SK-N-SH (cell line): ENCODE results near the gene LSS. TPM values are rescaled to one million over a fixed set of nuclear protein-coding genes. Genes with fewer than 3 reads are reported as not detected.

Source experiments
- CTCF ChIA-PET: fragments of 300-600, 350-600 bp; formaldehyde crosslinking; extraction: SDS; loops from one replicate; lab custom pipeline; 2021; lab: Yijun Ruan, JAX
- POLR2A ChIA-PET: fragments of 350-600 bp; sonication (Branson Sonifier 250); formaldehyde crosslinking; extraction: SDS; loops from one replicate; lab custom pipeline; 2020; ENCODE audit warnings: antibody characterized with exemption, inconsistent platforms; lab: Yijun Ruan, JAX
- DNase-seq: peaks from one replicate; pipeline ENCODE4 v3.0.0; 2012
- H2AFZ ChIP-seq: fragments of 200-600 bp; sonication (generic); 2 replicates; pipeline ENCODE4 v1.8.1; 2016; ENCODE audit warnings: antibody characterized with exemption, mild to moderate bottlenecking, low read depth
- H3F3A ChIP-seq: fragments of 200-600 bp; sonication (generic); replicated peaks from 2 replicates; pipeline ENCODE3; 2016; ENCODE audit warnings: antibody characterized with exemption, mild to moderate bottlenecking; ENCODE audit not compliant: insufficient read depth
- H3K27ac ChIP-seq, 2 experiments: fragments of 200-500 bp in 1 of 2; fragments of 200-600 bp in 1 of 2; sonication (Bioruptor generic) in 1 of 2; sonication (generic), shearing (Covaris generic) in 1 of 2; 2 replicates each; pipeline versions ENCODE4 v1.5.1 to v1.6.1; 2014 to 2016; ENCODE audit warnings: low read depth in 2 of 2, inconsistent platforms in 1 of 2, low read length in 1 of 2, mild to moderate bottlenecking in 1 of 2, mixed read lengths in 1 of 2
- H3K27me3 ChIP-seq: fragments of 200-600 bp; sonication (generic), shearing (Covaris generic); 2 replicates; pipeline ENCODE4 v1.6.1; 2016; ENCODE audit warnings: mixed run types; ENCODE audit not compliant: insufficient read depth
- H3K36me3 ChIP-seq, 2 experiments: fragments of 200-500 bp in 1 of 2; fragments of 200-600 bp in 1 of 2; sonication (Bioruptor generic) in 1 of 2; sonication (generic) in 1 of 2; replicated peaks in 1 of 2; 2 replicates each; pipeline versions ENCODE3 to v1.5.1; 2014 to 2016; ENCODE audit warnings: low read length in 1 of 2, mild to moderate bottlenecking in 1 of 2; ENCODE audit not compliant: insufficient read depth in 2 of 2, control insufficient read depth in 1 of 2
- H3K4me1 ChIP-seq, 2 experiments: fragments of 200-500 bp in 1 of 2; fragments of 200-600 bp in 1 of 2; sonication (Bioruptor generic) in 1 of 2; sonication (generic), shearing (Covaris generic) in 1 of 2; 2 replicates each; pipeline versions ENCODE4 v1.5.1 to v1.6.1; 2014 to 2016; ENCODE audit warnings: low read depth in 1 of 2, low read length in 1 of 2, mixed run types in 1 of 2; ENCODE audit not compliant: insufficient read depth in 2 of 2, control insufficient read depth in 1 of 2
- H3K4me2 ChIP-seq: fragments of 200-600 bp; sonication (generic), shearing (Covaris generic); 2 replicates; pipeline ENCODE4 v1.6.1; 2017; ENCODE audit warnings: mixed run types
- H3K4me3 ChIP-seq, 2 experiments: fragments of 200-500 bp in 1 of 2; fragments of 200-600 bp in 1 of 2; sonication (Bioruptor generic) in 1 of 2; sonication (generic), shearing (Covaris generic) in 1 of 2; 2 replicates each; pipeline versions ENCODE4 v1.5.1 to v1.8.1; 2014 to 2016; ENCODE audit warnings: low read depth in 2 of 2, inconsistent platforms in 1 of 2, low read length in 1 of 2, mild to moderate bottlenecking in 1 of 2, mixed read lengths in 1 of 2, moderate library complexity in 1 of 2
- H3K79me2 ChIP-seq: fragments of 200-600 bp; sonication (generic); 2 replicates; pipeline ENCODE4 v1.8.1; 2017; ENCODE audit warnings: mild to moderate bottlenecking; ENCODE audit not compliant: insufficient read depth
- H3K9ac ChIP-seq: fragments of 200-600 bp; sonication (generic); 2 replicates; pipeline ENCODE4 v1.6.1; 2017; ENCODE audit warnings: mixed run types
- H3K9me2 ChIP-seq: fragments of 200-600 bp; sonication (generic); 2 replicates; pipeline ENCODE4 v1.6.1; 2017; ENCODE audit warnings: mixed run types
- H3K9me3 ChIP-seq: fragments of 200-600 bp; sonication (generic); 2 replicates; pipeline ENCODE4 v1.6.1; 2017; ENCODE audit warnings: mixed run types, mild to moderate bottlenecking, moderate library complexity
- H4K20me1 ChIP-seq: fragments of 200-600 bp; sonication (generic); 2 replicates; pipeline ENCODE4 v1.6.1; 2017; ENCODE audit warnings: mild to moderate bottlenecking, mixed run types; ENCODE audit not compliant: insufficient read depth
- CHD2 ChIP-seq: fragments of 150-350 bp; IDR thresholded peaks from 2 replicates; pipeline ENCODE4 v1.6.1; 2018; ENCODE audit warnings: low read length; ENCODE audit not compliant: partially characterized antibody
- EP300 ChIP-seq, 2 experiments: IDR thresholded peaks; 2 replicates each; pipeline versions ENCODE4 v1.4.0 to v1.6.1; 2012; ENCODE audit warnings: borderline replicate concordance in 1 of 2, low read depth in 1 of 2, low read length in 1 of 2
- EZH2phosphoT487 ChIP-seq: fragments of 200-600 bp; sonication (generic); IDR thresholded peaks from 2 replicates; pipeline ENCODE4 v1.6.1; 2017; ENCODE audit warnings: low read depth, mixed run types, mild to moderate bottlenecking, antibody characterized with exemption, moderate library complexity, borderline replicate concordance
- FOXJ3 ChIP-seq: sonication (generic); formaldehyde crosslinking; IDR thresholded peaks from 2 replicates; pipeline ENCODE4 v1.5.1; 2020; ENCODE audit warnings: mild to moderate bottlenecking, missing genetic modification reagents
- GABPA ChIP-seq: IDR thresholded peaks from 2 replicates; pipeline ENCODE4 v1.4.0; 2012; ENCODE audit warnings: low read depth, mild to moderate bottlenecking
- MEF2A ChIP-seq: IDR thresholded peaks from 2 replicates; pipeline ENCODE4 v1.4.0; 2012; ENCODE audit warnings: low read depth, borderline replicate concordance
- NFIC ChIP-seq: IDR thresholded peaks from 2 replicates; pipeline ENCODE4 v1.4.0; 2012; ENCODE audit warnings: borderline replicate concordance
- PBX3 ChIP-seq: IDR thresholded peaks from 2 replicates; pipeline ENCODE4; 2012
- RAD21 ChIP-seq: IDR thresholded peaks from 2 replicates; pipeline ENCODE4 v1.6.1; 2012; ENCODE audit warnings: mild to moderate bottlenecking, low read length
- SIN3A ChIP-seq: IDR thresholded peaks from 2 replicates; pipeline ENCODE4 v1.6.1; 2012; ENCODE audit warnings: low read depth, mild to moderate bottlenecking, low read length, moderate library complexity, borderline replicate concordance
- SMC3 ChIP-seq: IDR thresholded peaks from 2 replicates; pipeline ENCODE4 v1.6.1; 2012; ENCODE audit warnings: low read depth, low read length, improper control_type of control experiment
- TAF1 ChIP-seq: IDR thresholded peaks from 2 replicates; pipeline ENCODE4 v1.6.1; 2012; ENCODE audit warnings: low read depth, mild to moderate bottlenecking, low read length, moderate library complexity, borderline replicate concordance
- TCF12 ChIP-seq: IDR thresholded peaks from 2 replicates; pipeline ENCODE4 v1.4.0; 2012
- YY1 ChIP-seq: IDR thresholded peaks from 2 replicates; pipeline ENCODE4 v1.4.0; 2012; ENCODE audit warnings: low read depth, mild to moderate bottlenecking
- WGBS: methylation state at CpG from one replicate; pipeline ENCODE4 v1.1.6; 2017; ENCODE audit warnings: low lambda C conversion rate; 5-methylcytosine and 5-hydroxymethylcytosine counted together
- polyA plus RNA-seq, 3 experiments: library from polyadenylated mRNA; depleted of rRNA; stranded (reverse); fragments of >200 nt; gene quantifications; 2 replicates each; pipeline ENCODE4 v1.2.3, GENCODE V29; 2012

The LSS gene
- polyA plus RNA-seq, 1 of the 3 experiments (the other 2 are of a cell fraction), result 38.7 TPM

DNA sequence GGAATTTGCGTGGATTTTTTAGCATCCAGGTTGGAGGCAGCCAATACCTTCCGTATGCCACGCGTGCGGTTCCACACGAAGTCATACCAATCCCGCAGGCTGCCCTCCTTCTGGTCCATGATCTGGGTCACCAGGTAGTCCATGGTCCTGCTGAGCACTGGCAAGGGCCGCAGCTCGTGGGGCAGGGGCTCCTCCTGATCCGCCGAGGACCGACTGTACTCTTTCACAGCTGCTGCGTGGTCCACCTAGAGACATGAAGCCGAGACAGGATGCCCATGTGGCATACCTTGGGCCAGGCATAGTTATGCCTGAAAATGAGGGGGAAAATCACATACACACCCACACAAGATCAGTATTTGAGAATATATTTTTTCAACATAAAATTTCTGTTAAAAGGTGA, 44.8 kb upstream of the LSS start:
- CTCF ChIA-PET, result no interaction called here

DNA sequence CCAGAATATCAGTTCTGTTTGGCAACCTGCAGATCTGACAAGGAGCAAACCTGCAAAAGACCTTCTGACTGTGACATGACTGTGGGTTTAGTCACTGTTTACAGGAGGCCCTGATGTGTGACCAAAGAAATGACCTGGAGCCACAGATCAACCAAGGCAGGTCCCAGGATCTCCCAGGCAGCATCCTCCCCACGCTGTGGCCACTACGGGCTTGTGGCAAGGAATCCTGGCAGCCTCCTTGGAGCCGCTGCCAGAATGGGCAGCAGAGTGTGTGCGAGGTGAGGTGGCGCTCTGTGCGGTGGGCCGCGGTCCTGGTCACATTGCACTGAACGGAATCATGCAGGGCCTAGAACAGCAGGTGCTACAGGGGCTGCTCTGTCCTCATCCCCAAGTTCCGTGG, 40.9 kb upstream of the LSS start:
- no peak overlapping the region for H3K27ac ChIP-seq
- H4K20me1 ChIP-seq, result 0 out of 2 replicates have a peak, but pooled peaks cover 2% of the 10 kb centered on the region
- WGBS, result 100% methylated on average over 10 of the region's 10 CpGs
- H3K36me3 ChIP-seq, result peaks cover 49 to 79% of the 10 kb centered on the region in 2 experiments
- no peaks in the 10 kb centered on the region for H3K9me2 ChIP-seq
- H3K9ac ChIP-seq, result no peak overlapping the region
- H3K4me3 ChIP-seq, result no peak overlapping the region
- no peak overlapping the region for H3K4me2 ChIP-seq
- DNase-seq, result no peak
- ChIA-PET CTCF (no interaction called here), POLR2A (no interaction called here)
- H3K79me2 ChIP-seq, result no peaks in the 10 kb centered on the region; the same call in 1 of the 2 replicates
- no peak overlapping the region for H2AFZ ChIP-seq
- H3K4me1 ChIP-seq, result no peaks in the 10 kb centered on the region
- no peaks in the 10 kb centered on the region for H3K27me3 ChIP-seq
- H3F3A ChIP-seq, result no peaks in the 10 kb centered on the region
- TF ChIP-seq GABPA, result no peak
- TF ChIP-seq CHD2, result no peak
- TF ChIP-seq TAF1, result no peak
- no peaks in the 10 kb centered on the region for H3K9me3 ChIP-seq

More for the DNA sequence above, 44.8 kb upstream of the LSS start:
- Histone ChIP-seq H2AFZ (no peak overlapping the region), H3K9me3 (no peaks in the 10 kb centered on the region), H3K36me3 (peaks cover 70 to 76% of the 10 kb centered on the region in 2 experiments), H4K20me1 (0 out of 2 replicates have a peak, but pooled peaks cover 6% of the 10 kb centered on the region), H3K4me2 (no peak overlapping the region), H3K9ac (no peak overlapping the region), H3K27ac (no peak overlapping the region), H3K4me1 (no peaks in the 10 kb centered on the region), H3K79me2 (peaks cover 6% of the 10 kb centered on the region), H3F3A (no peaks in the 10 kb centered on the region), H3K9me2 (no peaks in the 10 kb centered on the region), H3K27me3 (no peaks in the 10 kb centered on the region), H3K4me3 (no peak overlapping the region)
- POLR2A ChIA-PET, result no interaction called here
- TF ChIP-seq FOXJ3 (CRISPR knock-in tag) (no peak), TAF1 (no peak), MEF2A (no peak), PBX3 (no peak), SMC3 (no peak), EZH2phosphoT487 (no peak), YY1 (no peak), NFIC (no peak), EP300 (IDR thresholded peaks at IDR 0.05; ENCODE audit: borderline replicate concordance in 1 of 2, low read depth in 1 of 2, low read length in 1 of 2) (no peak), SIN3A (no peak), TCF12 (no peak), RAD21 (no peak)
- no peak for DNase-seq
- WGBS, result 97% methylated on average over 14 of the region's 14 CpGs
